Activated naive CD4-positive, alpha-beta T cell treated with anti-CD3 and anti-CD28 coated beads, Interleukin-2, amount 50 U/mL, for 16 hours (primary cell): ENCODE results near the gene ATP1A3.
A peak's percentile ranks its signal among the peaks of the same experiment; 100 is the strongest.

Source experiments
- DNase-seq: peaks from one replicate; pipeline ENCODE4 v3.0.0-alpha.2; 2020

The ATP1A3 gene

DNA sequence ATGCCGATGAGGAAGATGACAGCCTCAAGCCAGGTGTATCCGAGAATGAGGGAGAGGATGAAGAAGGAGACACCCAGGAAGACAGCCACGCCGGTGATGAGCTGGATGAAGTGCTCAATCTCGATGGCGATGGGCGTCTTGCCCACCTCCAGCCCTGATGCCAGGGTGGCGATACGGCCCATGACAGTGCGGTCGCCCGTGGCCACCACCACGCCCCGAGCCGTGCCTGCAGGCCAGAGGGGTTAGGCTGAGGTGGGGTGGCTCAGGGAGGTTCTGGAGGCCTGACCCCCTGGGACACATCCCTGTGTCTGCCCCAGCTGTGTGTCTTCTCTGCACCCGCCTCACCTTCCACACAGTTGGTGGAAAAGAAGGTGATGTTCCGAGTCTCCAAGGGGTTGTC, 9.1 kb downstream of the ATP1A3 start:
- DNase-seq = no peak

GRCh38 chr19:41981724-41982123, 12.3 kb downstream of the ATP1A3 start:
- no peak for DNase-seq

DNA sequence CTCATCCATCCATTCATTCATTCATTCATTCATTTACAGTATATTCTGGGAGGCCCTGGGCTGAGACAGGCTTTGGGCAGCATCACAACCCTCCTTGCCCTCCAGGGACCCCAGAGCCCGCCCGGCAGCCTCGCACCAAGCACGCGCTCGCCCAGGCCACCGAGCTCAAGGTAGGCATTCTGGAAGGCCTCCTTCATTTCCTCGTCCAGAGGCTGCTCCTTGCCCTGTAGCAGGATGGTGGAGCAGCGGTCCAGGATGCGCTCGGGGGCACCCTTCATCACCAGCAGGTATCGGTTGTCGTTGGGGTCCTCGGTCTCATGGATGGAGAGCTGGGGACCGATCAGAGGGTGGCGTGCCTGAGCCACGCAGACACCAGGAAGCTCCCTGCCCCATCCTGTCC, 15.6 kb downstream of the ATP1A3 start:
- DNase-seq = no peak

- no peak for DNase-seq
Measured at GRCh38 chr19:41977916-41978315, 16.1 kb downstream of the ATP1A3 start.

DNA sequence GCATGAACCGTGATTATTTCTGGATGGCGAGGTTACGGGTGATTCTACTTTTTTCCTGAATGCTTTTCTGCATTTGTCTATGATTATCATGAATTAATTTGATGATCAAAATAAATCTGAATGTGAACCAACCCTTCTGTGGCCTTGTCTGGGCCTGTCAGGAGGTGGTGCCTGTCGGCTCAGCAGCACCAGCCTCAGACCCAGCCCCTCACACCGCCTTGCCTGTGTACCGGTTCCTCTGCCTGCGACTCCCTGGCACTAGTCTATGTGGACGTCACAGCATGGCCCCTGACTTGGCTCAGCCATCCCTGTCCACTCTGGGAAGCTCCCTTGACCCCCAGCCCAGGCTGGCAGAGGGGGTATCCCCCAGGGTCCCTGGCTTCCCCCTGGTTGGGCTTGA, 19.4 kb downstream of the ATP1A3 start:
- no peak for DNase-seq

- no peak for DNase-seq
Measured at GRCh38 chr19:41971363-41971762, 22.7 kb downstream of the ATP1A3 start.

DNA sequence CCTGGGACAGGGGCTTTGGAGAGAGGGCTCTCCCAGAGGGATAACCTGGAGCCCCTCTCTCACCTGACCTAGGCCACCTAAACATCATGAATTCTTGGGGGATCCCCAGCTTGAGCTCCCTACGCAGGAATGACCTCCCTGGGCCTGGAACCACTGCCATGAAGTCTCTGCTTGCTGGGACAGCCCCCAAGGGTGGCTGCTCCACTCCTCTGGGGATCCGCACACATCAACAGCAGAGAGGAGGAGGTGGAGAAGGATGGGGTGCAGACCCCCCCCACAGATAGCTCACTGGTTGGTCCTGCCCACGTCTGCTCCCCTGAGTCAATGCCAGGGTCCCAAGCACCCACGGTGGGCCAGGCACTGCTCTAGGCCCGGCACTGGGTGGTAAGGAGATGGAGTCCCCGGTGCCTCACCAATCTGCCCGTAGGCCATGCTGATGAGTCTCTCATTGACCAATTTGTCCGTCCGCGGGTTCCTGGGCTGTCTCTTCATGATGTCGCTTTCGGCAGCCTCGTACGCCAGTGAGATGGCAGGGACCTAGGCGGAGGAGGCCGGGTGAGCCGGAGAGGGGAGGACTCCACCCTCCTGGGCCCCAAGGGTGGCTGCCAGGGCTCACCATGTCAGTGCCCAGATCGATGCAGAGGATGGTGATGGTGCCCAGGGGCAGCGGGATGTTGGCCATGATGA, 24.1 kb downstream of the ATP1A3 start:
- no peak for DNase-seq

GRCh38 chr19:41968751-41969595, 25.1 kb downstream of the ATP1A3 start:
- DNase-seq = no peak

GRCh38 chr19:41967054-41967783, 26.8 kb downstream of the ATP1A3 start:
- DNase-seq = no peak

GRCh38 chr19:41965106-41965505, 28.9 kb downstream of the ATP1A3 start:
- DNase-seq = no peak

DNA sequence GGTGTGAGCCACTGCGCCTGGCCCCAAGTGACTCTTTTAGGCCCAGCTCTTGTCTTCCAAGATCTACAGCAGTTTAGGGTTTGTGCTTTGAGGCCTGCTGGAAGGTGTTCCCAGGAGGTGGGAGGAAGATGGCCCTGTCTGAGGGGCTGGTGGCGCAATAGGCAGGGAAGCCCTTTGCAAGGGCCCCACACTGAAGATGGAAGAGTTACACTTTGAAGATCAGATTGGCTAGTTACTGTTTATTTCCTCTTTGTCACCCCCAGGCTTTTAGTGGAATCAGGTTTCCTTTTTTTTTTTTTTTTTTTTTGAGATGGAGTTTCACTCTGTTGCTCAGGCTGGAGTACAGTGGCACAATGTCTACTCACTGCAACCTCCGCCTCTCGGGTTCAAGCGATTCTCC, 33.1 kb downstream of the ATP1A3 start:
- no peak for DNase-seq

GRCh38 chr19:41959056-41960053, 34.7 kb downstream of the ATP1A3 start, which contains the start of gene RABAC1:
RABAC1 (minus strand) TSS chr19:41959321; CDS start chr19:41959292, 29 bp downstream.
- peak; percentile 90 for DNase-seq

- DNase-seq = peak; percentile 87
Measured at GRCh38 chr19:41958367-41959055, 35.5 kb downstream of the ATP1A3 start.

DNA sequence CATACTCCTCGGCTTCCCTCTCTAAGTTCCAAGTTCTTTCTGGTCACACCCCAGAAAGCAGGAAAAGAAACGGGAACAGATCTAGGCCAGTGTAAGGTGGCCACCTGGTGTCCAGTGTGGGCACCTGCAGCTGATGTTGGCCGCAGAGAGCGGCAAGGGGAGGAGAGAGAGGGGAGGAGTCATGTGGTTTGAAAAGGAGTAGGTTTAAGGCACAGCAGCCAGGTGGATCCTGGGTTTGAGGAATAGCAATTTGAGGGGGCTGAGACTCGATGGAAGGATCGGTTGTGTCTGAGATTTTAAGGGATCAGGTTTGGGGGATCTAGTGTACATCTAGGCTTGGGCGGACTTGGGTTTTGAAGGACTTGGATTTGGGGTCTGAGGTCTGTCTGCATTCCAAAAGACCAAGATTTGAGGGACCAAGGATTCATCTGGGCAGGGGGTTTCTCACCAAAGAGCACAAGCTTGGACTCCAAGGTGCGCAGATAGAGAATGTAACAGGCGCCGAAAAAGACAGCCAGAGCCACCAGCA, 36.1 kb downstream of the ATP1A3 start:
- DNase-seq = peak; percentile 31

DNA sequence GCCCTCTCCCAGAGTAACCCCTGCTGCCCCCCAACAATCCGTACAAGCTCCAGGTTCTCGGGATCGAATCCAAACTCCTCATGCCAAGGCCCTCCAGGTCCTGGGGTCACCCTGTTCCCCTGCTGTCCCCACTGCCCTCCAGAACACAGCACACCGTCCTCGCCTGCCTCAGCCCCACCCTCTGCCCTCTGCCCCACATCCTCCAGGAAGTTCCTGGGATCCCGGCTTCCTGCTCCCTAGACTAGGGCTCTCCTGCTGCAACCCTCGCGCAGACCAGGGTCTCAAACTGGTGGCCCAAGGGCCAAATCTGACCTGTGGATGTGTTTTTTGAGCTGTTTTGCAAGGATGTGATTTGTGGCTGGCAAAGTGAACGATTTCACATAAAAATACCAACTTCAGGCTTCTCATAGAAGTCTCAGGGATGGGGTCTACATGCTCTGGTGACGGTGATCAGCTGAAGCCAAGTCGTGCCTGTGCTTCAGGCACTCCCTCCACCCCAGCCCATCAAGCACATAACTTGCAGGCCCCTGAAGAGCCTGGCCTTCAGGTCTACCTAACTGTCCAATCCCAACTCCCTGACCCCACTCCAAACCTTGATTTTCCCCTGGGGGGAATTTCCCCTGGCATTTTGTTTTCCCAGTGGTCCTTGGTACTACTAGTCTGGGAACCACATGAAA, 36.7 kb downstream of the ATP1A3 start:
- DNase-seq = no peak

- DNase-seq = no peak
Measured at GRCh38 chr19:41956621-41957020, 37.4 kb downstream of the ATP1A3 start.

GRCh38 chr19:41955521-41955920, 38.5 kb downstream of the ATP1A3 start:
- no peak for DNase-seq

- DNase-seq = peak; percentile 86
Measured at GRCh38 chr19:41951686-41952172, 42.3 kb downstream of the ATP1A3 start.

DNA sequence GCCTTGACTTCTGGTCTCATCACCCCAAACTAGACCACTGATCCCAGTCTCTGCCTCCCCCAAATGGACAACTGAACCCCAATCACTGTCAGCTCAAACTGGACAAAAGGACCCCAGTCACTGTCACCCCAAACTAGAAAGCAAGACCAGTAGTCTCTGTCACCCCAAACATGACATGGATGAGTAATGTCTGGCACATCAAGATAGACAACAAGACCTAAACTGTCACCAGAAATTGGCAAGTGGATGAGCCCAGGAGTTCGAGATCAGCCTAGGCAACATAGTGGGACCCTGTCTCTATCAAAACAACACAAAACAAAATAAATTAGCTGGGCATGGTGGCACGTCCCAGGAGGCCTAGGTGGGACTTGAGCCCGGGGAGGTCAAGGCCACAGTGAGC, 46.9 kb downstream of the ATP1A3 start:
- DNase-seq = no peak

DNA sequence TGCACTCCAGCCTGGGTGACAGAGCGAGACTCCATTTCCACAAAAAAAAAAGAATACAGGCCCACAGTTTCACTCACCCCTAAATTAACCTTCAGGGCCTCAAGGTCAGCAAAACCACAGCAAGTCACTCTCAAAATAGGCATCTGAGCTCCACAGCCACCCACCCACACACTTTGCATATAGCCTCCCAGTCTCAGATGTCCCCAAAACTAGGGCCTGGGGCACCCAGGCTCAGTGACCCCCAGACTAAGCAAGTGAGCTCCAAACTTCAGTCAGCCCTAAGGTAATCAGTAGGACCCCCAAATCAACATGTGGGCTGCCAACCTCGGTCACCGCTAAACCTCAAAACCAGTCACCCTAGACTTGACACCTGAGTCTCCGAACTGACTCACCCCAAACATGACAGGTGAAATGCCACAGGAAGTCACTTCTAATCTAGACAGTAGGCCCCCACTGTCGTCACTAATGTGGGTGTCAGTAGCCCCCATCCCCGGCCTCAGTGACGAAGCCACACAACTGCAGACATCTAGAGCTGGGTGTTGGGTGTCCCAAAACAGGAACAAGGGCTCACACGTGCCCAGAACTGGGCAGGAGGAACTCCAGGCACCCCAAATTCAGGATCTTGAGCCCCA, 48.8 kb downstream of the ATP1A3 start:
- peak; percentile 87 for DNase-seq
